ENCODE measurements around the gene SCN7A. TPM values are rescaled to one million over a fixed set of nuclear protein-coding genes. Genes with fewer than 3 reads are reported as not detected.

SCN7A gene
- total RNA-seq, 1 donor from 2014 or later: 6.3 TPM

DNA sequence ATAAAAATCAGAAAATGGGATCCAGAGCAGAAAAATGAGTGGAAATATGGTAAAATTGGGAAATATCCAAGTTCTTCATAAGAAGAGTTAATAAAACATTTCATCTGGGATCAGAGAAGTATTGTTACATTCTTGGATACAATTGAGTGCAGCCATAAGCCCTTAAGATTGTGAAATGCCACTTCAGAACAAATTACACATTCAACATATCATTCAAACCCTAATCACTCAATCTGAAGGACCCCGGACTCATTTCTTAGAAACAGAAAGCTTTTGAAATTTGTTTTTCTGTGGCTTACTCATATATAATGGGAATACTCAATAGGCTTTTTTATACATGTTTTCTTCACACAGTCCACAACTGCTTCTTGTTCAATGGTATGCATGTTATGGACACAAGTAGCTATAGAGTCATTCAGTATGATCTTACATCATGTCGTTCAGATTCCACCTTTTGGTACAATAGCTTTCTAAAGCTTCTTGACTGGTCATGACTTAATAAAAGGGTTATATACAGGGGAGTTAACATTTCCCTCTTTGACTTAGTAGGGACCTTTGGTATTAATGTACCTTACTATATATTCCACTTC lies 39.9 kb downstream of the SCN7A start:
- no peak for DNase-seq (ENCODE audit: low spot score)
- H3K27ac Mint-ChIP-seq (ENCODE audit: unreplicated experiment): no peak overlapping the region
- TF ChIP-seq, protein P1, sequence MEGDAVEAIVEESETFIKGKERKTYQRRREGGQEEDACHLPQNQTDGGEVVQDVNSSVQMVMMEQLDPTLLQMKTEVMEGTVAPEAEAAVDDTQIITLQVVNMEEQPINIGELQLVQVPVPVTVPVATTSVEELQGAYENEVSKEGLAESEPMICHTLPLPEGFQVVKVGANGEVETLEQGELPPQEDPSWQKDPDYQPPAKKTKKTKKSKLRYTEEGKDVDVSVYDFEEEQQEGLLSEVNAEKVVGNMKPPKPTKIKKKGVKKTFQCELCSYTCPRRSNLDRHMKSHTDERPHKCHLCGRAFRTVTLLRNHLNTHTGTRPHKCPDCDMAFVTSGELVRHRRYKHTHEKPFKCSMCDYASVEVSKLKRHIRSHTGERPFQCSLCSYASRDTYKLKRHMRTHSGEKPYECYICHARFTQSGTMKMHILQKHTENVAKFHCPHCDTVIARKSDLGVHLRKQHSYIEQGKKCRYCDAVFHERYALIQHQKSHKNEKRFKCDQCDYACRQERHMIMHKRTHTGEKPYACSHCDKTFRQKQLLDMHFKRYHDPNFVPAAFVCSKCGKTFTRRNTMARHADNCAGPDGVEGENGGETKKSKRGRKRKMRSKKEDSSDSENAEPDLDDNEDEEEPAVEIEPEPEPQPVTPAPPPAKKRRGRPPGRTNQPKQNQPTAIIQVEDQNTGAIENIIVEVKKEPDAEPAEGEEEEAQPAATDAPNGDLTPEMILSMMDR (IDR thresholded peaks at IDR 0.05; ENCODE audit: unreplicated experiment): no peak
- no peaks in the 10 kb centered on the region for H3K9me3 Mint-ChIP-seq (ENCODE audit: unreplicated experiment)
- H3K36me3 Mint-ChIP-seq (ENCODE audit: low read depth, unreplicated experiment): no peaks in the 10 kb centered on the region
- H3K4me1 Mint-ChIP-seq (ENCODE audit: unreplicated experiment): no peaks in the 10 kb centered on the region
- no peaks in the 10 kb centered on the region for H3K27me3 Mint-ChIP-seq (ENCODE audit: unreplicated experiment)
- H3K4me3 Mint-ChIP-seq (ENCODE audit: unreplicated experiment): no peak overlapping the region

DNA sequence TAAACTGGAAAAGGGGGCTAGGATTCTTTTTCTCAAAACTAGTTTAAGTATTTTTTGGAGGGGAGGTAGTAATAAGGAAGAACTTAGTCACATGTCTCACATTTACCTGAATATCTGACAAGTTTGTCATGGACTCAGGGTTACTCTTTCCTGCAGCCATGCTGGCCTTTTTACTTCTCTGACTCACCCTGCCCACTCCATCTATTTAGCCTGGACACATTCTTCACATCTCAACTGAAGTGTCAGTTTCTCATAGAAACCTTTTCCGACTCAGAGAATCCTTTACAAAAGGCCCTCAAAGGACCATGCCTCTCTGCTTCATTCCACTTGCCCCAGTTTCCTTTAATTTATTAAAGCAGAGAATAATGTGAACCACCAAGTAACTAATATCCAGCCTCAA lies 42.6 kb downstream of the SCN7A start:
- Mint-ChIP-seq H3K4me3 (ENCODE audit: unreplicated experiment) (no peak overlapping the region), H3K27me3 (ENCODE audit: unreplicated experiment) (no peaks in the 10 kb centered on the region), H3K27ac (ENCODE audit: unreplicated experiment) (no peak overlapping the region), H3K9me3 (ENCODE audit: unreplicated experiment) (no peaks in the 10 kb centered on the region), H3K36me3 (ENCODE audit: low read depth, unreplicated experiment) (no peaks in the 10 kb centered on the region), H3K4me1 (ENCODE audit: unreplicated experiment) (no peaks in the 10 kb centered on the region)
- TF ChIP-seq, protein P1 (IDR thresholded peaks at IDR 0.05; ENCODE audit: unreplicated experiment): no peak
- DNase-seq (ENCODE audit: low spot score): no peak

DNA sequence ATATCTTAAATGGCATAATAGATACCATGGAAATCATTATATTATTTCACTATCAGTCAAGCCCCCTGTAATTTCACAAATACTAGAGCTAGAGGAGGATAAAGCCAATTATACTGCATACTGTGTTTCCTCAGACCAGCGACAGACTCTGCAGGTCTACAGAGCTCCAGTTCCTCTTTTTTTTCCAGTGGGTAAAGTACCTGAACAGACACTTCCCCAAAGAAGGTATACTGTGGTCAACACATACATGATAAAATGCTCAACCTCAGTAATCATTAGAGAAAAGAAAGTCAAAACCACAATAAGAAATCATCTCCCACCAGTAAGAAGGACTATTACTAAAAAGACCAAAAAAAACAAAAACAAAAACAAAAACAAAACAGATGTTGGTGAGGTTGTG lies 44.6 kb downstream of the SCN7A start:
- TF ChIP-seq, protein P1 (IDR thresholded peaks at IDR 0.05; ENCODE audit: unreplicated experiment): no peak
- no peak overlapping the region for H3K27ac Mint-ChIP-seq (ENCODE audit: unreplicated experiment)
- no peaks in the 10 kb centered on the region for H3K9me3 Mint-ChIP-seq (ENCODE audit: unreplicated experiment)
- no peaks in the 10 kb centered on the region for H3K36me3 Mint-ChIP-seq (ENCODE audit: low read depth, unreplicated experiment)
- H3K4me3 Mint-ChIP-seq (ENCODE audit: unreplicated experiment): no peak overlapping the region
- no peak for DNase-seq (ENCODE audit: low spot score)
- H3K27me3 Mint-ChIP-seq (ENCODE audit: unreplicated experiment): no peaks in the 10 kb centered on the region
- no peaks in the 10 kb centered on the region for H3K4me1 Mint-ChIP-seq (ENCODE audit: unreplicated experiment)

DNA sequence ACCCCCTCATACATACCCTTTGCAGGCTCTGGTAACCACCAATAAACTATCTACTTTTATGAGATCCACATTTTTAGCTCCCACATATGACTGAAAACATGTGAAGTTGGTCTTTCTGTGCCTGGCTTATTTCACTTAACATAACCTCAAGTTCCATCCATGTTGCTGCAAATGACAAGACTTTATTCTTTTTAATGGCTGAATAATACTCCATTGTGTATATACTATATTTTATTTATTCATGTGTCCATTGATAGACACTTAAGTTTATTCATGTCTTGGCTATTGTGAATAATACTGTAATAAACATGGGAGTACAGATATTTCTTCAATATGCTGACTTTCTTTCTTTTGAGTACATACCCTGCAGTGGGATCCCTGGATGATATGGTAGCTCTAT lies 45.9 kb downstream of the SCN7A start:
- no peaks in the 10 kb centered on the region for H3K27me3 Mint-ChIP-seq (ENCODE audit: unreplicated experiment)

DNA sequence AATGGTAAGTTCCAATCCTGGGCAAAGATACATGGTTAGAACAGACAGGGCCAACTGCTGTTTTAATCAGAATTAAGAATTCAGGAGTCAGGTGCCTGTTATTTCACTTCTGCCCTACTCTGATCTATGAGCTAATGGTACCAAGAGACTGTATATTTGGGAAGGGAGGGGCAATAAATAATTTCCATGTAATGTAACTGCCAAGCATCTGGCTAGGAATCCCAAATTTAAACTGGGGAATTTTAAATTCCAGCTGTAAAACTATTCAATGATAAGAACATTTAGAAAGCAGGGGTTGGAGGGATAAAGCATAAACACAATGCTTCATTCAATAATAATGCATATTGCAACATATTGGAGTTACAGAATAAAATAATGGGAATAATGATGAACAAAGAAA lies 49.7 kb downstream of the SCN7A start:
- Mint-ChIP-seq H3K4me3 (ENCODE audit: unreplicated experiment) (no peak overlapping the region), H3K9me3 (ENCODE audit: unreplicated experiment) (no peaks in the 10 kb centered on the region), H3K27me3 (ENCODE audit: unreplicated experiment) (no peaks in the 10 kb centered on the region)

More for the DNA sequence above, 45.9 kb downstream of the SCN7A start:
- Mint-ChIP-seq H3K36me3 (ENCODE audit: low read depth, unreplicated experiment) (no peaks in the 10 kb centered on the region), H3K4me3 (ENCODE audit: unreplicated experiment) (no peak overlapping the region), H3K9me3 (ENCODE audit: unreplicated experiment) (no peaks in the 10 kb centered on the region), H3K4me1 (ENCODE audit: unreplicated experiment) (no peaks in the 10 kb centered on the region), H3K27ac (ENCODE audit: unreplicated experiment) (no peak overlapping the region)
- DNase-seq (ENCODE audit: low spot score): no peak
- TF ChIP-seq, protein P1 (IDR thresholded peaks at IDR 0.05; ENCODE audit: unreplicated experiment): no peak

More for the DNA sequence above, 49.7 kb downstream of the SCN7A start:
- Mint-ChIP-seq H3K27ac (ENCODE audit: unreplicated experiment) (no peak overlapping the region), H3K4me1 (ENCODE audit: unreplicated experiment) (no peaks in the 10 kb centered on the region), H3K36me3 (ENCODE audit: low read depth, unreplicated experiment) (no peaks in the 10 kb centered on the region)
- no peak for DNase-seq (ENCODE audit: low spot score)
- TF ChIP-seq, protein P1 (IDR thresholded peaks at IDR 0.05; ENCODE audit: unreplicated experiment): no peak
